HG03039 (cell line): ENCODE data around the gene LEMD2.

Source experiments
- ATAC-seq: cut with Tn5 transposase; IDR thresholded peaks from one replicate; pipeline ENCODE4 v1.9.1; 2021; ENCODE audit warnings: mild to moderate bottlenecking, moderate library complexity; ENCODE audit not compliant: unreplicated experiment

LEMD2 gene

GRCh38 chr6:33797626-33798342 lies 8.9 kb upstream of the LEMD2 start:
- no peak for ATAC-seq

- ATAC-seq, result no peak
Measured at GRCh38 chr6:33794910-33795623, 6.1 kb upstream of the LEMD2 start.

- no peak for ATAC-seq
Measured at GRCh38 chr6:33792981-33793380, 4.1 kb upstream of the LEMD2 start.

- no peak for ATAC-seq
Measured at GRCh38 chr6:33791620-33792019, 2.7 kb upstream of the LEMD2 start.

GRCh38 chr6:33790910-33791309 lies 2.0 kb upstream of the LEMD2 start:
- ATAC-seq, result no peak

GRCh38 chr6:33790379-33790778 lies 1.4 kb upstream of the LEMD2 start:
- ATAC-seq, result no peak

- no peak for ATAC-seq
Measured at GRCh38 chr6:33789550-33789895, 593 bp upstream of the LEMD2 start.

GRCh38 chr6:33787954-33788693 lies 806 bp downstream of the LEMD2 start:
- peak; percentile 33 for ATAC-seq

- no peak for ATAC-seq
Measured at GRCh38 chr6:33787346-33787953, 1.5 kb downstream of the LEMD2 start.

- no peak for ATAC-seq
Measured at GRCh38 chr6:33786736-33787135, 2.2 kb downstream of the LEMD2 start.

- ATAC-seq, result no peak
Measured at GRCh38 chr6:33785778-33786177, 3.2 kb downstream of the LEMD2 start.

GRCh38 chr6:33784787-33785186 lies 4.1 kb downstream of the LEMD2 start:
- ATAC-seq, result no peak

- no peak for ATAC-seq
Measured at GRCh38 chr6:33783781-33784520, 5.0 kb downstream of the LEMD2 start.

GRCh38 chr6:33782561-33782960 lies 6.4 kb downstream of the LEMD2 start:
- no peak for ATAC-seq

GRCh38 chr6:33781131-33781975 lies 7.6 kb downstream of the LEMD2 start:
- ATAC-seq, result no peak

GRCh38 chr6:33779895-33780294 lies 9.0 kb downstream of the LEMD2 start:
- ATAC-seq, result no peak

GRCh38 chr6:33779290-33779689 lies 9.6 kb downstream of the LEMD2 start:
- ATAC-seq, result no peak

- no peak for ATAC-seq
Measured at GRCh38 chr6:33778444-33779121, 10.3 kb downstream of the LEMD2 start.
